ENCODE data around the gene KDM2B. TPM values are rescaled to one million over a fixed set of nuclear protein-coding genes. Genes with fewer than 3 reads are reported as not detected.

Gene KDM2B
- polyA plus RNA-seq, 1 of the 3 experiments (the other 2 are of a cell fraction), result 11.5 TPM

DNA sequence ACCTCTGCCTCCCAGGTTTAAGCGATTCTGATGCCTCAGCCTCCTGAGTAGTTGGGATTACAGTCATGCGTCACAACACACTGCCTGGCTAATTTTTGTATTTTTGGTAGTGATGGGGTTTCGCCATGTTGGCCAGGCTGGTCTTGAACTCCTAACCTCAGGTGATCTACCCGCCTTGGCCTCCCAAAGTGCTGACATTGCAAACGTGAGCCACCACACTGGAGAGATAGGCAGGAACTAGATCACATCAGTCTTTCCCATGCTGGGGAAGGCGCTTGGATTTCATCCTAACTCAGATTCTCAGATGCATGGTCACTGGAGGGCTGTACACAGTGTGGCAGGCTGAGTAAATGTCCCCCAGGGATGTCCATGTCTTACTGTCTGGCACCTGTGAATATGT, 27.5 kb upstream of the KDM2B start:
- ChIA-PET POLR2A (no interaction called here), CTCF (no interaction called here)
- H3K9me3 ChIP-seq, result no peaks in the 10 kb centered on the region
- H3K79me2 ChIP-seq (ENCODE audit: insufficient read depth), result no peaks in the 10 kb centered on the region
- peaks cover 4% of the 10 kb centered on the region for H3F3A ChIP-seq (replicated peaks; ENCODE audit: insufficient read depth)
- H3K27me3 ChIP-seq (ENCODE audit: insufficient read depth), result no peaks in the 10 kb centered on the region
- no peak for TF ChIP-seq RXRA (IDR thresholded peaks at IDR 0.05; ENCODE audit: borderline replicate concordance, low read depth)
- no peak for TF ChIP-seq EZH2phosphoT487 (IDR thresholded peaks at IDR 0.05; ENCODE audit: borderline replicate concordance, low read depth)
- TF ChIP-seq, protein P1, sequence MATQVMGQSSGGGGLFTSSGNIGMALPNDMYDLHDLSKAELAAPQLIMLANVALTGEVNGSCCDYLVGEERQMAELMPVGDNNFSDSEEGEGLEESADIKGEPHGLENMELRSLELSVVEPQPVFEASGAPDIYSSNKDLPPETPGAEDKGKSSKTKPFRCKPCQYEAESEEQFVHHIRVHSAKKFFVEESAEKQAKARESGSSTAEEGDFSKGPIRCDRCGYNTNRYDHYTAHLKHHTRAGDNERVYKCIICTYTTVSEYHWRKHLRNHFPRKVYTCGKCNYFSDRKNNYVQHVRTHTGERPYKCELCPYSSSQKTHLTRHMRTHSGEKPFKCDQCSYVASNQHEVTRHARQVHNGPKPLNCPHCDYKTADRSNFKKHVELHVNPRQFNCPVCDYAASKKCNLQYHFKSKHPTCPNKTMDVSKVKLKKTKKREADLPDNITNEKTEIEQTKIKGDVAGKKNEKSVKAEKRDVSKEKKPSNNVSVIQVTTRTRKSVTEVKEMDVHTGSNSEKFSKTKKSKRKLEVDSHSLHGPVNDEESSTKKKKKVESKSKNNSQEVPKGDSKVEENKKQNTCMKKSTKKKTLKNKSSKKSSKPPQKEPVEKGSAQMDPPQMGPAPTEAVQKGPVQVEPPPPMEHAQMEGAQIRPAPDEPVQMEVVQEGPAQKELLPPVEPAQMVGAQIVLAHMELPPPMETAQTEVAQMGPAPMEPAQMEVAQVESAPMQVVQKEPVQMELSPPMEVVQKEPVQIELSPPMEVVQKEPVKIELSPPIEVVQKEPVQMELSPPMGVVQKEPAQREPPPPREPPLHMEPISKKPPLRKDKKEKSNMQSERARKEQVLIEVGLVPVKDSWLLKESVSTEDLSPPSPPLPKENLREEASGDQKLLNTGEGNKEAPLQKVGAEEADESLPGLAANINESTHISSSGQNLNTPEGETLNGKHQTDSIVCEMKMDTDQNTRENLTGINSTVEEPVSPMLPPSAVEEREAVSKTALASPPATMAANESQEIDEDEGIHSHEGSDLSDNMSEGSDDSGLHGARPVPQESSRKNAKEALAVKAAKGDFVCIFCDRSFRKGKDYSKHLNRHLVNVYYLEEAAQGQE (IDR thresholded peaks at IDR 0.05; ENCODE audit: low read depth, low read length), result no peak
- TF ChIP-seq MXI1 (IDR thresholded peaks at IDR 0.05; ENCODE audit: low read depth, low read length), result no peak
- TF ChIP-seq RAD21 (IDR thresholded peaks at IDR 0.05; ENCODE audit: low read length), result no peak
- TF ChIP-seq GATA2 (CRISPR knock-in tag; IDR thresholded peaks at IDR 0.05), result no peak
- no peak for TF ChIP-seq FOXJ3 (CRISPR knock-in tag; IDR thresholded peaks at IDR 0.05)
- TF ChIP-seq TAF1 (IDR thresholded peaks at IDR 0.05; ENCODE audit: borderline replicate concordance, low read depth, low read length), result no peak
- TF ChIP-seq MEF2A (IDR thresholded peaks at IDR 0.05; ENCODE audit: borderline replicate concordance, low read depth), result no peak
- no peak for TF ChIP-seq NRF1 (IDR thresholded peaks at IDR 0.05; ENCODE audit: low read depth, low read length)
- TF ChIP-seq SMC3 (IDR thresholded peaks at IDR 0.05; ENCODE audit: low read depth, low read length), result no peak
- TF ChIP-seq, protein P2, sequence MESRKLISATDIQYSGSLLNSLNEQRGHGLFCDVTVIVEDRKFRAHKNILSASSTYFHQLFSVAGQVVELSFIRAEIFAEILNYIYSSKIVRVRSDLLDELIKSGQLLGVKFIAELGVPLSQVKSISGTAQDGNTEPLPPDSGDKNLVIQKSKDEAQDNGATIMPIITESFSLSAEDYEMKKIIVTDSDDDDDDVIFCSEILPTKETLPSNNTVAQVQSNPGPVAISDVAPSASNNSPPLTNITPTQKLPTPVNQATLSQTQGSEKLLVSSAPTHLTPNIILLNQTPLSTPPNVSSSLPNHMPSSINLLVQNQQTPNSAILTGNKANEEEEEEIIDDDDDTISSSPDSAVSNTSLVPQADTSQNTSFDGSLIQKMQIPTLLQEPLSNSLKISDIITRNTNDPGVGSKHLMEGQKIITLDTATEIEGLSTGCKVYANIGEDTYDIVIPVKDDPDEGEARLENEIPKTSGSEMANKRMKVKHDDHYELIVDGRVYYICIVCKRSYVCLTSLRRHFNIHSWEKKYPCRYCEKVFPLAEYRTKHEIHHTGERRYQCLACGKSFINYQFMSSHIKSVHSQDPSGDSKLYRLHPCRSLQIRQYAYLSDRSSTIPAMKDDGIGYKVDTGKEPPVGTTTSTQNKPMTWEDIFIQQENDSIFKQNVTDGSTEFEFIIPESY (IDR thresholded peaks at IDR 0.05; ENCODE audit: borderline replicate concordance, low read depth), result no peak
- TF ChIP-seq FOSL2 (IDR thresholded peaks at IDR 0.05; ENCODE audit: borderline replicate concordance, low read depth), result no peak
- TF ChIP-seq, protein P3, sequence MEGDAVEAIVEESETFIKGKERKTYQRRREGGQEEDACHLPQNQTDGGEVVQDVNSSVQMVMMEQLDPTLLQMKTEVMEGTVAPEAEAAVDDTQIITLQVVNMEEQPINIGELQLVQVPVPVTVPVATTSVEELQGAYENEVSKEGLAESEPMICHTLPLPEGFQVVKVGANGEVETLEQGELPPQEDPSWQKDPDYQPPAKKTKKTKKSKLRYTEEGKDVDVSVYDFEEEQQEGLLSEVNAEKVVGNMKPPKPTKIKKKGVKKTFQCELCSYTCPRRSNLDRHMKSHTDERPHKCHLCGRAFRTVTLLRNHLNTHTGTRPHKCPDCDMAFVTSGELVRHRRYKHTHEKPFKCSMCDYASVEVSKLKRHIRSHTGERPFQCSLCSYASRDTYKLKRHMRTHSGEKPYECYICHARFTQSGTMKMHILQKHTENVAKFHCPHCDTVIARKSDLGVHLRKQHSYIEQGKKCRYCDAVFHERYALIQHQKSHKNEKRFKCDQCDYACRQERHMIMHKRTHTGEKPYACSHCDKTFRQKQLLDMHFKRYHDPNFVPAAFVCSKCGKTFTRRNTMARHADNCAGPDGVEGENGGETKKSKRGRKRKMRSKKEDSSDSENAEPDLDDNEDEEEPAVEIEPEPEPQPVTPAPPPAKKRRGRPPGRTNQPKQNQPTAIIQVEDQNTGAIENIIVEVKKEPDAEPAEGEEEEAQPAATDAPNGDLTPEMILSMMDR (IDR thresholded peaks at IDR 0.05), result no peak
- no peak for TF ChIP-seq ELF1 (IDR thresholded peaks at IDR 0.05)
- no peak for TF ChIP-seq JUND (IDR thresholded peaks at IDR 0.05)
- no peaks in the 10 kb centered on the region for H4K20me1 ChIP-seq (ENCODE audit: insufficient read depth)
- H3K9ac ChIP-seq, result no peak overlapping the region
- no peak overlapping the region for H3K4me3 ChIP-seq (ENCODE audit: low read depth in 2 of 2, low read length in 1 of 2)
- H3K27ac ChIP-seq (ENCODE audit: low read depth in 2 of 2, low read length in 1 of 2), result no peak overlapping the region
- H2AFZ ChIP-seq (ENCODE audit: low read depth), result no peak overlapping the region
- peaks cover 0 to 7% of the 10 kb centered on the region in 2 experiments; a peak in 1 of 4 replicates for H3K4me1 ChIP-seq (ENCODE audit: control insufficient read depth in 1 of 2, insufficient read depth in 2 of 2, low read depth in 1 of 2, low read length in 1 of 2)
- no peaks in the 10 kb centered on the region for H3K9me2 ChIP-seq
- DNase-seq, result no peak
- no peak overlapping the region for H3K4me2 ChIP-seq
- 75% methylated on average over 6 of the region's 6 CpGs for WGBS (ENCODE audit: low lambda C conversion rate)
- no peaks in the 10 kb centered on the region for H3K36me3 ChIP-seq (replicated peaks in 1 of 2; ENCODE audit: control insufficient read depth in 1 of 2, insufficient read depth in 2 of 2, low read length in 1 of 2)

Data from SK-N-SH (cell line).